WTC11 (cell line): Measurements from ENCODE around the gene CLUH. TPM values are rescaled to one million over a fixed set of nuclear protein-coding genes. Genes with fewer than 3 reads are reported as not detected.

Source experiments
- ATAC-seq: fragments of 200-7000 bp; cut with Tn5 transposase; 2 replicates; pipeline ENCODE4 v1.10.0; 2021; ENCODE audit warnings: mild to moderate bottlenecking, moderate library complexity
- CTCF ChIA-PET: fragments of 300-600 bp; sonication (Branson Sonifier 250); formaldehyde crosslinking; loops from one replicate; lab custom pipeline; 2021; ENCODE audit warnings: antibody characterized with exemption; lab: Charles Lee
- POLR2A ChIA-PET: fragments of 350-600 bp; sonication (Branson Sonifier 250); formaldehyde crosslinking; loops from one replicate; lab custom pipeline; 2021; ENCODE audit warnings: antibody characterized with exemption; lab: Charles Lee
- DNase-seq: peaks from one replicate; pipeline ENCODE4 v3.0.0; 2021; ENCODE audit warnings: low spot score
- H3K27ac Mint-ChIP-seq: 2 replicates; pipeline ENCODE4 v1.8.0; 2021; ENCODE audit warnings: mixed read lengths
- H3K27me3 Mint-ChIP-seq: 2 replicates; pipeline ENCODE4 v1.8.0; 2021; ENCODE audit warnings: low read depth, mild to moderate bottlenecking, moderate library complexity, mixed read lengths
- H3K36me3 Mint-ChIP-seq: 2 replicates; pipeline ENCODE4 v1.8.0; 2021; ENCODE audit warnings: mixed read lengths
- H3K4me1 Mint-ChIP-seq: 2 replicates; pipeline ENCODE4 v1.8.0; 2022; ENCODE audit warnings: mixed read lengths
- H3K4me3 Mint-ChIP-seq: 2 replicates; pipeline ENCODE4 v1.8.0; 2021; ENCODE audit warnings: mild to moderate bottlenecking, moderate library complexity, mixed read lengths
- H3K9me3 Mint-ChIP-seq: 2 replicates; pipeline ENCODE4 v1.8.0; 2021; ENCODE audit warnings: mixed read lengths
- AFF4 ChIP-seq: sonication (generic); formaldehyde crosslinking; IDR thresholded peaks from 2 replicates; pipeline ENCODE4 v1.8.1; 2023; ENCODE audit warnings: mild to moderate bottlenecking, missing genetic modification reagents, borderline replicate concordance
- ARID4B ChIP-seq: sonication (generic); formaldehyde crosslinking; IDR thresholded peaks from 2 replicates; pipeline ENCODE4 v1.8.0; 2023; ENCODE audit warnings: missing genetic modification reagents, mild to moderate bottlenecking, borderline replicate concordance
- CBFB ChIP-seq: sonication (generic); formaldehyde crosslinking; IDR thresholded peaks from 2 replicates; pipeline ENCODE4 v1.8.1; 2022; ENCODE audit warnings: mild to moderate bottlenecking, low read depth, missing genetic modification reagents
- CREM ChIP-seq: sonication (generic); formaldehyde crosslinking; IDR thresholded peaks from 2 replicates; pipeline ENCODE4 v1.8.1; 2022; ENCODE audit warnings: mild to moderate bottlenecking, missing genetic modification reagents, moderate library complexity
- E2F5 ChIP-seq: sonication (generic); formaldehyde crosslinking; IDR thresholded peaks from 2 replicates; pipeline ENCODE4 v1.8.1; 2022; ENCODE audit warnings: mild to moderate bottlenecking, moderate library complexity, missing genetic modification reagents
- ELF4 ChIP-seq: sonication (generic); formaldehyde crosslinking; IDR thresholded peaks from 2 replicates; pipeline ENCODE4 v1.8.1; 2022; ENCODE audit warnings: low read depth, mild to moderate bottlenecking, moderate library complexity, missing genetic modification reagents
- HMGA2 ChIP-seq: fragments of 250-450 bp; sonication (Bioruptor Pico); IDR thresholded peaks from 2 replicates; pipeline ENCODE4 v1.4.0; 2021; ENCODE audit warnings: mild to moderate bottlenecking, moderate library complexity
- HMGXB4 ChIP-seq: sonication (generic); formaldehyde crosslinking; IDR thresholded peaks from 2 replicates; pipeline ENCODE4 v1.8.1; 2023; ENCODE audit warnings: mild to moderate bottlenecking, moderate library complexity, missing genetic modification reagents
- JAZF1 ChIP-seq: fragments of 250-450 bp; sonication (Bioruptor Pico); IDR thresholded peaks from 2 replicates; pipeline ENCODE4 v1.9.0; 2021; ENCODE audit warnings: moderate library complexity, mild to moderate bottlenecking, inconsistent platforms
- MYBL2 ChIP-seq: sonication (generic); formaldehyde crosslinking; IDR thresholded peaks from 2 replicates; pipeline ENCODE4 v1.8.1; 2023; ENCODE audit warnings: mild to moderate bottlenecking, moderate library complexity, missing genetic modification reagents
- NR1H2 ChIP-seq: sonication (generic); formaldehyde crosslinking; IDR thresholded peaks from 2 replicates; pipeline ENCODE4 v1.9.0; 2021; ENCODE audit warnings: mild to moderate bottlenecking, moderate library complexity, missing genetic modification reagents
- PRRX2 ChIP-seq: fragments of 250-450 bp; sonication (Bioruptor Pico); IDR thresholded peaks from 2 replicates; pipeline ENCODE4 v1.8.0; 2021; ENCODE audit warnings: mild to moderate bottlenecking
- ZBTB43 ChIP-seq: sonication (generic); formaldehyde crosslinking; IDR thresholded peaks from 2 replicates; pipeline ENCODE4 v1.8.1; 2023; ENCODE audit warnings: mild to moderate bottlenecking, missing genetic modification reagents
- ZNF263 ChIP-seq: sonication (generic); formaldehyde crosslinking; IDR thresholded peaks from 2 replicates; pipeline ENCODE4 v1.8.1; 2022; ENCODE audit warnings: low read depth, mild to moderate bottlenecking, moderate library complexity, missing genetic modification reagents
- ZNF281 ChIP-seq: sonication (generic); formaldehyde crosslinking; IDR thresholded peaks from 2 replicates; pipeline ENCODE4 v1.8.0; 2023; ENCODE audit warnings: mild to moderate bottlenecking, missing genetic modification reagents
- ZNF416 ChIP-seq: fragments of 250-450 bp; sonication (Bioruptor Pico); IDR thresholded peaks from 2 replicates; pipeline ENCODE4 v1.9.0; 2021; ENCODE audit warnings: mild to moderate bottlenecking, inconsistent platforms
- ZNF425 ChIP-seq: fragments of 250-450 bp; sonication (Bioruptor Pico); conservative IDR thresholded peaks from 2 replicates; pipeline ENCODE4 v1.9.0; 2021; ENCODE audit warnings: mild to moderate bottlenecking
- total RNA-seq: library from RNA; stranded (reverse); gene quantifications from 3 replicates; pipeline ENCODE4 v1.2.3, GENCODE V29; 2021

CLUH gene
- total RNA-seq, 1 experiment from 2014 or later: 105 TPM

- Mint-ChIP-seq H3K27ac (no peak overlapping the region), H3K4me1 (no peaks in the 10 kb centered on the region), H3K4me3 (no peak overlapping the region), H3K36me3 (peaks cover 33% of the 10 kb centered on the region), H3K9me3 (peaks cover 17% of the 10 kb centered on the region), H3K27me3 (no peaks in the 10 kb centered on the region; the same call in 1 of the 2 replicates)
- DNase-seq: no peak
- ATAC-seq: no peak
- no peak for TF ChIP-seq ARID4B (CRISPR knock-in tag)
- TF ChIP-seq ZNF263: no peak
- no peak for TF ChIP-seq MYBL2
- TF ChIP-seq CBFB (CRISPR knock-in tag): no peak
- TF ChIP-seq ZNF425: no peak
- no peak for TF ChIP-seq CREM (CRISPR knock-in tag)
- TF ChIP-seq AFF4 (CRISPR knock-in tag): no peak
- no peak for TF ChIP-seq JAZF1 (CRISPR knock-in tag)
- TF ChIP-seq ZNF281 (CRISPR knock-in tag): no peak
- CTCF ChIA-PET: no interaction called here
- POLR2A ChIA-PET: interaction anchor here (0.6 kb wide), 1 partner anchor 1022 kb away, joined by 3 read pairs; no protein-coding TSS in a partner anchor
Measured at GRCh38 chr17:2647957-2648356, 63.6 kb downstream of the CLUH start.

GRCh38 chr17:2644971-2645370 lies 66.6 kb downstream of the CLUH start:
- DNase-seq (no peak), ATAC-seq (no peak)
- no peak overlapping the region for H3K4me3 Mint-ChIP-seq
- POLR2A ChIA-PET: no interaction called here
- no peaks in the 10 kb centered on the region for H3K9me3 Mint-ChIP-seq
- CTCF ChIA-PET: no interaction called here
- peaks cover 22% of the 10 kb centered on the region for H3K36me3 Mint-ChIP-seq
- H3K4me1 Mint-ChIP-seq: no peaks in the 10 kb centered on the region
- no peaks in the 10 kb centered on the region; the same call in 1 of the 2 replicates for H3K27me3 Mint-ChIP-seq
- H3K27ac Mint-ChIP-seq: no peak overlapping the region; the same call in 1 of the 2 replicates
- TF ChIP-seq HMGXB4 (no peak), ELF4 (CRISPR knock-in tag) (no peak), ZBTB43 (CRISPR knock-in tag) (no peak), HMGA2 (CRISPR knock-in tag) (no peak), E2F5 (CRISPR knock-in tag) (no peak), CREM (CRISPR knock-in tag) (no peak), PRRX2 (CRISPR knock-in tag) (no peak), NR1H2 (CRISPR knock-in tag) (no peak), ZNF416 (CRISPR knock-in tag) (no peak)
